ENCODE measurements around the gene OR5H6.

Gene OR5H6

GRCh38 chr3:98290916-98291315, 26.9 kb downstream of the OR5H6 start:
- no peaks in the 10 kb centered on the region for H3K36me3 Mint-ChIP-seq
- no peaks in the 10 kb centered on the region for H3K9me3 Mint-ChIP-seq (ENCODE audit: low read depth)
- peaks cover 2% of the 10 kb centered on the region for H3K27me3 Mint-ChIP-seq
- no peak overlapping the region for H3K27ac Mint-ChIP-seq
- H3K4me3 Mint-ChIP-seq: no peak overlapping the region
- H3K4me1 Mint-ChIP-seq (ENCODE audit: low read depth): no peaks in the 10 kb centered on the region

GRCh38 chr3:98291332-98291957, 27.4 kb downstream of the OR5H6 start:
- Mint-ChIP-seq H3K27ac (no peak overlapping the region), H3K4me3 (no peak overlapping the region), H3K27me3 (peaks cover 2% of the 10 kb centered on the region), H3K4me1 (ENCODE audit: low read depth) (no peaks in the 10 kb centered on the region), H3K9me3 (ENCODE audit: low read depth) (no peaks in the 10 kb centered on the region), H3K36me3 (no peaks in the 10 kb centered on the region)
